ENCODE data around the gene SPDEF. TPM values are rescaled to one million over a fixed set of nuclear protein-coding genes. Genes with fewer than 3 reads are reported as not detected.

SPDEF gene
- total RNA-seq, 4 donors from 2014 or later = 4.4 TPM; not detected in 3

GRCh38 chr6:34589140-34589539, 33.0 kb upstream of the SPDEF start:
- H3K27ac ChIP-seq = no peak overlapping the region
- no peak for ATAC-seq
- WGBS, 2 donors (ENCODE audit: low coverage in 1 of 2) = no CpG with 5 or more reads among the region's 2 CpGs
- H3K9me3 ChIP-seq = no peaks in the 10 kb centered on the region
- no peak overlapping the region for H3K4me3 ChIP-seq
- TF ChIP-seq EP300 (IDR thresholded peaks at IDR 0.05) = no peak
- peaks cover 0 to 29% (median 0%) of the 10 kb centered on the region in 3 donors for H3K4me1 ChIP-seq
- no peaks in the 10 kb centered on the region for H3K27me3 ChIP-seq
- peaks cover 0 to 43% of the 10 kb centered on the region in 2 donors for H3K36me3 ChIP-seq

GRCh38 chr6:34587851-34588250, 31.7 kb upstream of the SPDEF start:
- no peak for TF ChIP-seq POLR2AphosphoS5 (IDR thresholded peaks at IDR 0.05)
- no peak for TF ChIP-seq CTCF (IDR thresholded peaks at IDR 0.05)
- TF ChIP-seq EP300 (IDR thresholded peaks at IDR 0.05) = no peak
- no peak for TF ChIP-seq POLR2A (IDR thresholded peaks at IDR 0.05)

GRCh38 chr6:34587325-34587724, 31.2 kb upstream of the SPDEF start:
- TF ChIP-seq CTCF (IDR thresholded peaks at IDR 0.05) (no peak), POLR2AphosphoS5 (IDR thresholded peaks at IDR 0.05) (no peak), EP300 (IDR thresholded peaks at IDR 0.05) (no peak)
- H3K4me1 ChIP-seq = peaks cover 0 to 20% (median 0%) of the 10 kb centered on the region in 3 donors
- no CpG with 5 or more reads among the region's 2 CpGs for WGBS, 2 donors (ENCODE audit: low coverage in 1 of 2)
- no peak for ATAC-seq
- peaks cover 0 to 42% of the 10 kb centered on the region in 2 donors for H3K36me3 ChIP-seq
- H3K9me3 ChIP-seq = no peaks in the 10 kb centered on the region
- no peaks in the 10 kb centered on the region for H3K27me3 ChIP-seq
- no peak overlapping the region for H3K27ac ChIP-seq
- no peak overlapping the region for H3K4me3 ChIP-seq

More at GRCh38 chr6:34587851-34588250, 31.7 kb upstream of the SPDEF start:
- Histone ChIP-seq H3K4me3 (no peak overlapping the region), H3K4me1 (peaks cover 0 to 20% (median 0%) of the 10 kb centered on the region in 3 donors), H3K27me3 (no peaks in the 10 kb centered on the region), H3K36me3 (peaks cover 0 to 47% of the 10 kb centered on the region in 2 donors), H3K9me3 (no peaks in the 10 kb centered on the region), H3K27ac (no peak overlapping the region)
- WGBS, 2 donors (ENCODE audit: low coverage in 1 of 2) = 100% methylated on average over 1 of the region's 2 CpGs; no CpG with 5 or more reads in 1 of the 2 donors
- ATAC-seq = no peak

- peaks cover 0 to 20% (median 0%) of the 10 kb centered on the region in 3 donors for H3K4me1 ChIP-seq
- ATAC-seq = no peak
- H3K36me3 ChIP-seq = peaks cover 0 to 49% of the 10 kb centered on the region in 2 donors
- no peak for TF ChIP-seq POLR2AphosphoS5 (IDR thresholded peaks at IDR 0.05)
- no peak for TF ChIP-seq POLR2A (IDR thresholded peaks at IDR 0.05)
- TF ChIP-seq EP300 (IDR thresholded peaks at IDR 0.05) = no peak
- no peak for TF ChIP-seq CTCF (IDR thresholded peaks at IDR 0.05)
- no peak overlapping the region for H3K4me3 ChIP-seq
- H3K9me3 ChIP-seq = no peaks in the 10 kb centered on the region
- no peak overlapping the region for H3K27ac ChIP-seq
- no peaks in the 10 kb centered on the region for H3K27me3 ChIP-seq
- no CpG with 5 or more reads among the region's 5 CpGs for WGBS, 2 donors (ENCODE audit: low coverage in 1 of 2)
Measured at GRCh38 chr6:34586327-34587040, 30.4 kb upstream of the SPDEF start.

GRCh38 chr6:34585512-34586061, 29.5 kb upstream of the SPDEF start:
- Histone ChIP-seq H3K36me3 (peaks cover 0 to 50% of the 10 kb centered on the region in 2 donors), H3K9me3 (no peaks in the 10 kb centered on the region), H3K4me1 (peaks cover 0 to 20% (median 0%) of the 10 kb centered on the region in 3 donors), H3K4me3 (no peak overlapping the region), H3K27ac (peak overlapping the region in 1 of 4 donors; percentile 19), H3K27me3 (no peaks in the 10 kb centered on the region)
- peak; percentile 79 for ATAC-seq
- TF ChIP-seq CTCF (IDR thresholded peaks at IDR 0.05) = no peak
- no peak for TF ChIP-seq EP300 (IDR thresholded peaks at IDR 0.05)
- TF ChIP-seq POLR2AphosphoS5 (IDR thresholded peaks at IDR 0.05) = peak; percentile 41
- TF ChIP-seq POLR2A (IDR thresholded peaks at IDR 0.05) = no peak
- WGBS, 2 donors (ENCODE audit: low coverage in 1 of 2) = 10% methylated on average over 3 of the region's 4 CpGs; no CpG with 5 or more reads in 1 of the 2 donors
